ENCODE measurements around the gene GAST. TPM values are rescaled to one million over a fixed set of nuclear protein-coding genes. Genes with fewer than 3 reads are reported as not detected.
A peak's percentile ranks its signal among the peaks of the same experiment; 100 is the strongest.

GAST gene
- total and polyA plus RNA-seq, 8 donors: not detected

DNA sequence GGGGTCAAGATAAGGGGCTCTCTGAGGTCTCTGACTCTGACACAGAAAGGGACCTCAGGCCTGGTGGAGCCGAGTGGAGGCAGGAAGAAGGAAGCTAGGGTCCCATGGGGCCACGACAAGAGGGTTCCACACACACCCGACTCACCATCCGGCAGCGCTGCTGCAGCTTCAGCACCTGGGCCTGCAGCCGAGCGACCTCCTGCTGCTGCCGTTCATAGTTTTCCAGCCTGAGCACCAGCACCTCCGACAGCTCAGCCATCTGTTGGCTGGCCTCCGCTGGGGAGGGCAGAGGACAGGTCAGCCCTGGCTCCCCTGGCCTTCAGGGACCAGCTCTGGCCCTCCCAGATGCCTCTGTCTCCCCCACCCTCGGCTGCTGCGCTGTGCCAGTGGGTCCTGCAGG lies 15.9 kb downstream of the GAST start:
- TF ChIP-seq CTCF (IDR thresholded peaks at IDR 0.05): no peak
- H3K36me3 ChIP-seq: no peaks in the 10 kb centered on the region
- no peak overlapping the region for H3K27ac ChIP-seq
- DNase-seq (no peak), ATAC-seq (no peak)
- intact Hi-C loops (cut with DNase I): no loop called here
- no peaks in the 10 kb centered on the region for H3K9me3 ChIP-seq
- H3K4me1 ChIP-seq: no peaks in the 10 kb centered on the region
- peaks cover 7 to 32% of the 10 kb centered on the region in 2 donors for H3K27me3 ChIP-seq
- H3K4me3 ChIP-seq: no peak overlapping the region

GRCh38 chr17:41730479-41730878 lies 18.3 kb downstream of the GAST start:
- Histone ChIP-seq H3K9me3 (no peaks in the 10 kb centered on the region), H3K4me1 (peaks cover 14 to 15% of the 10 kb centered on the region in 2 donors), H3K27me3 (peaks cover 32 to 56% of the 10 kb centered on the region in 2 donors), H3K4me3 (no peak overlapping the region), H3K36me3 (no peaks in the 10 kb centered on the region), H3K27ac (no peak overlapping the region)
- DNase-seq (no peak), ATAC-seq (no peak)
- no peak for TF ChIP-seq CTCF (IDR thresholded peaks at IDR 0.05)
- intact Hi-C loops (cut with DNase I): loop anchor here in 1 of 2 donors (10.0 kb wide), 1 partner anchor 74 kb away; no protein-coding TSS in a partner anchor

DNA sequence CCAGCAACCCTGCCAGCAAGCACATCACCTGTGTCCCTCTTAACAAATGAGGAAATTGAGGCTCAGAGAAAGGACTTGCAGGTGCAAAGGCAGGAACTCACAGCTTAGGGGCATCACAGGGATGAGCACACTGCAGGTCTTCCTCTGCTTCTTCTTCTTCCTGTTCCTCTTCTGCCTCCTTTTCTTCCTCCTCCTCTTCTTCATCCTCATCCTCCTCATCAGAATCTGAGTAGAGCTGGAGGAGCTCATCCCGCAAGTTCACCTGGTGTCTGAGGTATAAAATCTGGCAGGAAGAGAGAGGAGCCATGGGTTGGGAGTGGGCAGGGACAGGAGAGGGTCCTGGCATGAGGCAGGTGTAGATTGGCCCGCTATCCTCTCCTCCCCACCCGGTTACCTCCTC lies 19.7 kb downstream of the GAST start:
- TF ChIP-seq CTCF (IDR thresholded peaks at IDR 0.05): no peak
- ATAC-seq (no peak), DNase-seq (peak in 1 of 4 donors; percentile 28)
- Histone ChIP-seq H3K36me3 (no peaks in the 10 kb centered on the region), H3K4me1 (peaks cover 14 to 15% of the 10 kb centered on the region in 2 donors), H3K27ac (no peak overlapping the region), H3K4me3 (no peak overlapping the region), H3K27me3 (peaks cover 43 to 69% of the 10 kb centered on the region in 2 donors), H3K9me3 (no peaks in the 10 kb centered on the region)
- intact Hi-C loops (cut with DNase I): loop anchor here in 1 of 2 donors (10.0 kb wide), 1 partner anchor 73 kb away; no protein-coding TSS in a partner anchor

- Histone ChIP-seq H3K4me3 (peak overlapping the region in 1 of 2 donors; percentile 32), H3K27me3 (peaks cover 43 to 80% of the 10 kb centered on the region in 2 donors), H3K4me1 (peaks cover 14 to 15% of the 10 kb centered on the region in 2 donors), H3K36me3 (no peaks in the 10 kb centered on the region), H3K9me3 (no peaks in the 10 kb centered on the region), H3K27ac (no peak overlapping the region)
- intact Hi-C loops (cut with DNase I): loop anchor here in 1 of 2 donors (10.0 kb wide), 1 partner anchor 71 kb away; no protein-coding TSS in a partner anchor
- no peak for TF ChIP-seq CTCF (IDR thresholded peaks at IDR 0.05)
- DNase-seq (peak in 1 of 4 donors; percentile 58), ATAC-seq (no peak)
These were observed 21.4 kb downstream of the GAST start for GRCh38 chr17:41733348-41734138.

Measured in left lung (tissue), 10 donors.